H1 (cell line): ENCODE results near the gene PLCB3.

Source experiments
- CBX5 ChIP-seq: fragments of 300-800, 300-1000 bp; sonication (generic); IDR thresholded peaks from 2 replicates; pipeline ENCODE4 v1.7.1; 2016; ENCODE audit warnings: antibody characterized with exemption, low read length, low read depth
- EP300 ChIP-seq, 2 experiments: IDR thresholded peaks; 1 replicate in 1 of 2; 2 replicates in 1 of 2; pipeline ENCODE4 v1.6.1; 2011 to 2012; ENCODE audit warnings: low read depth in 2 of 2, low read length in 2 of 2, mild to moderate bottlenecking in 2 of 2, borderline replicate concordance in 1 of 2, inconsistent platforms in 1 of 2, moderate library complexity in 1 of 2
- FOSL1 ChIP-seq: IDR thresholded peaks from 2 replicates; pipeline ENCODE4 v1.6.1; 2011; ENCODE audit warnings: mild to moderate bottlenecking, low read depth, low read length, moderate library complexity; ENCODE audit not compliant: insufficient read depth
- HDAC6 ChIP-seq: IDR thresholded peaks from one replicate; pipeline ENCODE4 v1.7.1; 2012; ENCODE audit warnings: low read depth, mild to moderate bottlenecking, inconsistent platforms, low read length, moderate library complexity
- JUN ChIP-seq: IDR thresholded peaks from 2 replicates; pipeline ENCODE4 v1.6.1; 2011; ENCODE audit warnings: low read depth, mild to moderate bottlenecking, improper control_type of control experiment, low read length
- NRF1 ChIP-seq: IDR thresholded peaks from 2 replicates; pipeline ENCODE4 v1.6.1; 2011; ENCODE audit warnings: mild to moderate bottlenecking, low read depth, low read length, improper control_type of control experiment
- POLR2A ChIP-seq, 2 experiments: IDR thresholded peaks; 1 replicate in 1 of 2; 2 replicates in 1 of 2; pipeline ENCODE4 v1.6.1; 2011; ENCODE audit warnings: low read depth in 2 of 2, low read length in 2 of 2, mild to moderate bottlenecking in 2 of 2; ENCODE audit errors: control extremely low read depth in 1 of 2
- POLR2AphosphoS5 ChIP-seq: IDR thresholded peaks from 2 replicates; pipeline ENCODE4 v1.6.1; 2011; ENCODE audit warnings: low read depth, low read length
- RAD21 ChIP-seq, 2 experiments: IDR thresholded peaks in 1 of 2; conservative IDR thresholded peaks in 1 of 2; 2 replicates each; pipeline ENCODE4 v1.6.1; 2011; ENCODE audit warnings: low read depth in 2 of 2, low read length in 2 of 2, improper control_type of control experiment in 1 of 2, inconsistent platforms in 1 of 2, mild to moderate bottlenecking in 1 of 2, moderate library complexity in 1 of 2
- RFX5 ChIP-seq: IDR thresholded peaks from 2 replicates; pipeline ENCODE4 v1.6.1; 2011; ENCODE audit warnings: low read depth, low read length, improper control_type of control experiment, borderline replicate concordance
- TF ChIP-seq, protein P1 (sequence below), 3 experiments: IDR thresholded peaks; 1 replicate in 2 of 3; 2 replicates in 1 of 3; pipeline versions ENCODE4 v1.5.1 to v1.6.1; 2011; ENCODE audit warnings: low read length in 3 of 3, mild to moderate bottlenecking in 3 of 3, inconsistent platforms in 2 of 3, low read depth in 1 of 3, moderate library complexity in 1 of 3; ENCODE audit not compliant: insufficient read depth in 1 of 3; ENCODE audit errors: control extremely low read depth in 1 of 3

DNA sequence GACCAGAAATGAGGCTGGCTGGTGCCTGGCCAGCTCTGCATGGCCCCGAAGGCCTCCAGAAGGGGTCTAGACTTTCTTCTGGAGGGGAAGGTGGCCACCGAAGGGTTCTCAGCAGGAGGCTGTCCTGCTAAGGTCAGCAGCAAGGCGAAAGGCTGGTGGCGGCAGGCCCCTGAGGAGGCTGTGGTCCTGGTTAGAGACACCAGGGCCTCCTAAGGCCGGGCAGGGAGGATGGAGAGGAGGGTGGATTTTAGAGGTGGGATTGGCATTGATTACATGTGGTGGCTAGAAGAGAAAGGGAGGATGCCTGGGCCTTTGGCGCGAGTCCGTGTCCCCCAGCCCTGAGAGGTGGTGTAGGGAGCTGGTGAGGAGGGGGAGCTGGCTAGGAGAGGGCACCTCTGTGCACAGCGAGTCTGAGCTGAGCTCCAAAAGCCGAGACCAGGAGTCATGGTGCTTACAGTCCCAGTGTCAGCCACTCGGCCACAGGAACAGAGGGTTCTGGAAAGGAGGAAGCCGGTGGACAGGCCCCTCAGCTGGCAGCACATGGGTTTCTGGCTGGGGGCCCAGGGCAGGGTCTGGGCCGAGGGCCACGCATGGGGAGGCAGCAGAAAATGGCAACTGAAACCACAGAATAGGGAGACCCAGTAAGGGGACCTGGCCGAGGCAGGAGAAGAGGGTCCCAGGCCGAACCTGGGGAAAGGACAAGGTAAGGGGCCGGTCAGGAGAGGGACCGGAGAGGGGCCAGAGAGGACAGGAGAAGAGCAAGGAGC is 42.4 kb upstream of the PLCB3 start:
- no peak for TF ChIP-seq POLR2A (IDR thresholded peaks at IDR 0.05; ENCODE audit: control extremely low read depth in 1 of 2, low read depth in 2 of 2, low read length in 2 of 2)
- TF ChIP-seq, protein P1, sequence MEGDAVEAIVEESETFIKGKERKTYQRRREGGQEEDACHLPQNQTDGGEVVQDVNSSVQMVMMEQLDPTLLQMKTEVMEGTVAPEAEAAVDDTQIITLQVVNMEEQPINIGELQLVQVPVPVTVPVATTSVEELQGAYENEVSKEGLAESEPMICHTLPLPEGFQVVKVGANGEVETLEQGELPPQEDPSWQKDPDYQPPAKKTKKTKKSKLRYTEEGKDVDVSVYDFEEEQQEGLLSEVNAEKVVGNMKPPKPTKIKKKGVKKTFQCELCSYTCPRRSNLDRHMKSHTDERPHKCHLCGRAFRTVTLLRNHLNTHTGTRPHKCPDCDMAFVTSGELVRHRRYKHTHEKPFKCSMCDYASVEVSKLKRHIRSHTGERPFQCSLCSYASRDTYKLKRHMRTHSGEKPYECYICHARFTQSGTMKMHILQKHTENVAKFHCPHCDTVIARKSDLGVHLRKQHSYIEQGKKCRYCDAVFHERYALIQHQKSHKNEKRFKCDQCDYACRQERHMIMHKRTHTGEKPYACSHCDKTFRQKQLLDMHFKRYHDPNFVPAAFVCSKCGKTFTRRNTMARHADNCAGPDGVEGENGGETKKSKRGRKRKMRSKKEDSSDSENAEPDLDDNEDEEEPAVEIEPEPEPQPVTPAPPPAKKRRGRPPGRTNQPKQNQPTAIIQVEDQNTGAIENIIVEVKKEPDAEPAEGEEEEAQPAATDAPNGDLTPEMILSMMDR (IDR thresholded peaks at IDR 0.05; ENCODE audit: control extremely low read depth in 1 of 3, insufficient read depth in 1 of 3, low read depth in 1 of 3, low read length in 3 of 3): no peak
- TF ChIP-seq CBX5: no peak
- no peak for TF ChIP-seq HDAC6
- no peak for TF ChIP-seq FOSL1
- no peak for TF ChIP-seq RAD21 (IDR thresholded peaks at IDR 0.05 in 1 of 2, conservative IDR thresholded peaks at IDR 0.05 in 1 of 2; ENCODE audit: low read depth in 2 of 2, low read length in 2 of 2)
- TF ChIP-seq RFX5: no peak
- TF ChIP-seq EP300 (IDR thresholded peaks at IDR 0.05; ENCODE audit: borderline replicate concordance in 1 of 2, low read depth in 2 of 2, low read length in 2 of 2): no peak
- no peak for TF ChIP-seq POLR2AphosphoS5
- no peak for TF ChIP-seq NRF1
- TF ChIP-seq JUN: no peak
